Stimulated activated CD8-positive, alpha-beta memory T cell treated with anti-CD3 and anti-CD28 coated beads, Interleukin-12 subunit alpha, Interleukin-12 subunit beta, amount 100 ng/mL, for 24 hours (primary cell): ENCODE data around the gene KIAA1958.

Source experiments
- DNase-seq: peaks from one replicate; pipeline ENCODE4 v3.0.0-alpha.2; 2020; ENCODE audit errors: extremely low read depth

Gene KIAA1958

DNA sequence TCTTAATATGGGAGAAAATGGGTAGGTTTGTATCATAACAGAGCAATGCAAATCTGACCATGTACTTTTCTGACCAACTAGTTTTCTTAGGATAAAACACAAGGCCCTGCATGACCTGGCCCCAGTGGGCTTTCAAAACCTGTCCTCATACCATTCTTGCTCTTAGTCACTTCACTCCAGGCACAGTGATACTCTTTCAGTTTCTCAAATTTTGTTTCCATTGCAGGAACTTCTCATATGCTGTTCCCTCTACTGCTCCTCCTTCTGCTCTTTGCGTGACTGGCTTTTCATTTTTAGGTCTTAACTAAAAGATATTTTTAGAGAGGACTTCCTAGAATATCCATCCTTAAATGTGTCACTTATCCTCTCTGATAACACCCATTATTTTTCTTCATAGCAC lies 118.9 kb downstream of the KIAA1958 start:
- no peak for DNase-seq

DNA sequence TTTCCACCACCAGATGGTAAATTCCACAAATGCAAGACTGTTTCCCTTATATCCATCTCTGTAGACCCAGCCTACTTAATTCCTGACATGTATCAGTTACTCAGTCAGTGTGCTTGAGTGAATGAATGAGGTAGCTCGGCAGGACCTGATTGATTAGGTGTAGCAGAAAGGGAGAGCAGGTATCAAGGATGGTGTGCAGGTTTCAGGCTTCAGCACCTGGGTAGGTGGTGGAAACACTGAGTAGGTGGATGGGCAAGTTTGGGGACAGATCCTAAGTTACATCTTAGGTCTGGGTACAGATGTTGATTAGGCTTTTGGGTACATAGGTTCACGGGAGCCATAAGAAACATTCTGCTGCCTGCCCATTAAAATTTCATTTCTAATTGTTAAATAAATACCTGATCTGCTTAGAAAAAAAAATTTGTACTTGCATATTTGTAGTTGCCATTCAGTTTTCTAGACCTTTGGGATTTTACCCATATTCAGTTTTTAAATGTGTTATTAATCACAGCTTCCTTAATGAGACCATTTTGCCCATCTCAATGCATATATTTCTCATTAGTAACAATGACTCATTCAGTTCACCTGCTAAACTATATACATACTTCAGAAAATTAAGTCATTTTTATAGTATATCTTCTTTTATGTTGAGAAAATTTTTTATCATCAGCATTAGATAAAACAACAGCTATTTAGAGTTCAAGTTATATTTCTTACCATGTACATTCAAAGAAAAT lies 119.5 kb downstream of the KIAA1958 start:
- DNase-seq: no peak

DNA sequence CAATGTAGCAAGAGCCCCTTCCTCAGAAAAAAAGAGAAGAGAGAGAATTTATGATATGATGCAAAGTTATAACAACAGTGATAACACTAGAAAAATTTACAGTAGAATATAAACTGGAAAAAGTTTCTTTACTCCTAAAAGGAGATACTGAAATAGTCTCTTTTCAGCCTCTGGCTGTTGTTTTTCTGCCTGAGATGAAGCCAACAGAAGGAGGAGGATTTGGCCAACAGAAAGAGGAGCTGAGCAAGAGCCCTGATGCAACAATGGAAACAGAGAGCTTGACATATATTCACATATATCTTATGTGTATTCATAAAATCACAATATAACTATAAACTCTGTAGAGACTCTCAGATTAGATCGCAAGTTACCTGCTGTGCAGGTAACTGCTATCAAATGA lies 122.2 kb downstream of the KIAA1958 start:
- no peak for DNase-seq

DNA sequence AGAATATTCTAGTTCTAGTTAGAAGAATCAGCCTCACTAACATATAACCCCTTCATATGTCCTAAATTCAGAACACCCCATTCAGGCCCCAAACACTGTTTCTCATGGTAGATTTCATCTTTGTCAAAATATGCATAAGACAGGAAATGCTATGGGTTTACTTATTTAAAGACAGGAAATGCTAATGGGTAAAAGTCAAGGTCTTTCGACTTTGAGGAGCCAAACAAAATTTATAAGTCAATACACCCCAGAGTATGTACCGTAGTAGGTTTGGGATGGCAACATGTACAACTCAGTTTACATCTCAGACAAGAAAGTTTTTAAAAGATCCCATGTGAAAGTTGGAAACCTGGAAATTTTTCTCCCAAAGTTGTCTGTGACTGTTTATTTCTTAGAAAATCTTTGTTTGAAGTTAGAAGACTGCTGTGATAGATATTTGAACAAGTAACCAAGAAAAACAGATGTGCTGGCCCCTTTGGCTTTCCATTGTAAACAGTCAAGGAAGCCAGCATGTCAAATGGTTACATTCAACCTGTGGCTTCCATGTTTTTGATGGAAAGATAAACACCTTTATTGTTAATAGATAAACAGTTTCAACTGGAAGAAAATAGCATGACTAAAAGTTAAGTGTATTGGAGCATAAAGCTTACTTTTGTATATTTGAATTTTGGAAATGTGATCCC lies 129.1 kb downstream of the KIAA1958 start:
- DNase-seq: no peak

GRCh38 chr9:112617371-112617770 lies 130.7 kb downstream of the KIAA1958 start:
- no peak for DNase-seq

DNA sequence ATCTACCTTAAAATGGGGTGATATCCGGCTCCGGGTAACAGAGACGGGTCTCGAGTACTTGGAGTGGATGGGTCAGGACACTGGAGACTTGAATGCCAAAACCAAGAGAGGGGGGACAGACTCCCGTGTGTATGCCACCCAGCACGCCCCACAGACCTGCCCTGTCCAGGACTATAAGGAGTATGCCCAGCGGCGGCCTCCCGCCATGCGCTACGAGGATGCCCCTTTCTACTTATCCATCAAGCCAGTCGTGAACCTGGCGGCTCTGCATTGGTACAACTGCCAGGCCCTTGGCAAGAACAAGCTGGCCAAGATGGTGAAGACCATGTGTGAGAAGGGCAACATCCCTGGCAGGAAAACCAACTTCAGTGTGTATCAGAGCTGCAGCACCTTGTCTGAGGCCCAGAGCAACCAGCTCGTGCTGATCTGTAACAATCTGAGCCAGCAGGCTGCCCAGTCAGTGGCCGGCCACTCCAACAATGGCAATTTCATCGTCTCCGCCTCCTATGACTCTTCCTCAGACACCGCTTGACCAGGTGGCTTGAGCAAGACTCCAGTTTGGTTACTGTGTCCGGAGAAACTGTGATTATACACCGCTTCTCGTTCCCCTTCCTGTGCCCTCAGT lies 131.9 kb downstream of the KIAA1958 start:
- no peak for DNase-seq

DNA sequence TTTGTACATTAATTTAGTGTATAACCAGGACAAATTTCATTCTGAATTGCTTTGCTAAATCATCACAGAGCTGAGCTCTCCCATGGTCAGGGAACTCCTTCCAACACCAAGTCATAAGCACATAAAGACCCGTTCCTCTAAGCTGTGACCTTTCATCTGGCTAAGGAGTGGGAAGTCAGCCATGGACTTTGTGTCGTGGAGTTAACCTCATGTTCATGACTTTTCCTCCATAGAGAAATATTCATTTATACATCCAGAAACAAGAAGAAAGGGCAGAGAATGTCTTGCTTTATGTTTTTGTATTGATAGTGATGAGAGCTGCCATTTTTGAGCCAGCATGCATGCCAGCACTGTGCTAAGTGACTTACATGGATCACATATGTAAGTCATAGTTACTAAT lies 133.8 kb downstream of the KIAA1958 start:
- no peak for DNase-seq

DNA sequence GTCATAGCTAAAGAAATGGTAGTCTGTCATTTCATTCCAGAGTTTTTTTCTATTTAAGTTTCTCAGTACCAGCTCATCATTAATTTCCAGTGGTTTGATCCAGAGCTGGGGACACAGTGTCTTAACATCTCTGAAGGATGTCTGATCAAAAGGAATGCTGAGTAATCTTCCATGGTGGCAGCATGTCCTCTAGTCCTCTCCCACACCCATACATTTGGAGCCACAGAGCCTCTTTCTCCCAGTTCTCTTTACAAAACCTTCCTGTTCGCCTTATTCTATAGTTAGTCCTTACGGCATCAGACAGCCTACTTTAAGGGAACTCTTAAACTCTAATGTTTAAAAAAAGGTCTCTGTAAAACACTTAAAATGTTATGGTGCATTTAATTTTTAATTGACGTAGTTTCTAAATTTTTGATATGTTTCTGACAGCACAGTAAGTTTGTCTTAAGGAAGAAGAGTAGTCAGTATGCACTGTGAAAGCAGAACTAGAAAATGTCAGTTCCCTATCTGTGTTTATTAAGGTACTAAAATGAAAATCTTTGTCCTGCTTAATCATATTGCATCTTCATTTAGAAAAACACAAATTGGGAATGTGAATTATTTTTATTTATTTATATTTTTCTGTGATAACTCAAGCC lies 134.5 kb downstream of the KIAA1958 start:
- DNase-seq: no peak

GRCh38 chr9:112623198-112623597 lies 136.6 kb downstream of the KIAA1958 start:
- DNase-seq: no peak

DNA sequence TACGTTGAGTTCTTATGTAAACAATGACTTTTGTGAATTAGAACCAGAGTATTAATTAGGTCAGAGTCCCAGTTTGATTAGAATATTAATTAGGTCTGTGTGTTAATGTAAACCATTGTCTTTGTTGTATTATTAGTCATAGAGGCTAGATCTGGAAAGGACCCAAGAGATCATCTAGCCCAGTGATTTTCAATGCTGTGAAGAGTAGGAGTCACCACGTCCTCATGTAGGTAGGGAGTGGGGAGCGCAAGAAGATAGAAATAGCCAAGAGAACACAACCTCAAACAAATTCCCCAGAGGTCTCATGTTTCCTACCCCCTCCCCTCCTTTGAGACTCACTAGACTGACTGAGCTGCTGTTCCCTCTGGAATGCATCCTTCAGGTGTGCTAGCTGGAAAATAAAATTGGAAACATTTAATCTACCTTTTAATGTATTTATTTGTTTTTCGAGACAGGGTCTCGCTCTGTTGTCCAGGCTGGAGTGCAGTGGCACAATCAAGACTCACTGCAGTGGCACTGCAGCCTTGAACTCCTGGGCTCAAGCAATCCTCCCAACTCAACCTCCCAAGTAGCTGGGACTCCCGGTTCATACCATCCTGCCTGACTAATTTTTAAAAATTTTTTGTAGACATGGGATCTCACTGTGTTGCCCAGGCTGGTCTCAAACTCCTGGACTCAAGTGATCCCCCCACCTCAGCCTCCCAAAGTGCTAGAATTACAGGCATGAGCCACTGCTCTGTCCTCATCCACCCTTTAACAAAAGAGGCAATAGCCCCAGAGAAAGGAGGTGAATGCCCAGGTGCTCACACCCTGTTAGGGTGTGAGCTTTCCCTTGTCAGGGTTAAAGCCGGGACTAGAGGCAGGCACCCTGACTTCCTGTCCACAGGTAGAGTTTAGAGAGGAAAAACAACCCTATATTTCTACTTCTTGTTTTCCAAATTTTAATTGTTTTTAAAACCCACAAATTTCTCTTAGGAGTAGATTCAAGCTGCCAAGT lies 138.4 kb downstream of the KIAA1958 start:
- DNase-seq: no peak

DNA sequence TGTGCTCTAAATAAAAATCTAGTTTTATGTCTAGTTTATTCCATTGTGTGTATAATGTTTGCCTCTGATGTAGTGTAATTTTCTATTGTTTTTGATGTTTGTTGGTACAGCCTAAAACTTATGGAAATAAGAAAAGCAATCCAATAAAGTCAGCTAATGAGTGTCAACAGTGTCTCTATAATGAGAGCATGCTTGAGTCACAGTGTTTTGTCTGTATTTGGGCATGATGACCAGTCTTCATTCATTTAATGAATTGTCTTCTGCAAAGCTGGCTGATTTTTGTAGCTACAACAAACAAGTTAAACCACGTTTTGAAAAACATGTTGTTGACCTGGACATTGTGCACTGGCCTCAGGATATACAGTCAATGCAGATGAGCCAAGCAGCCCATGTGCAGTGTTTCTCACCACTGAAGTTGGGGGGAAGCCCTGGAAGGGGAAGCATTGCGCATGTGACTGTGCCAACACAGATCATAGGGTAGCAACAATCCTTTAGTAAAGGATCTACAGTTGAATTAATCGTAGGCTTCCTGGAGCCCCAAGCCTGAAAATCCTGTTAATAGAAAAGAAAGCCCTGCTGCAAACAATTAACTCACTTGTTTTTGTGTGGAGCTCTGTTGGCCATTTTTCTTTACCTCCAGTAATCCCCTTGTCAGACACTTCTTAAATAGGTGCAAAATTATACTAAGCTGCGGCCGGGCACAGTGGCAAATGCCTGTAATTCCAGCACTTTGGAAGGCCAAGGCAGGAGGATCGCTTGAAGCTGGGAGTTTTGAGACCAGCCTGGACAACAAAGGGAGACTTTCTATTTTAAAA lies 143.3 kb downstream of the KIAA1958 start:
- DNase-seq: no peak

GRCh38 chr9:112631313-112632070 lies 144.9 kb downstream of the KIAA1958 start:
- no peak for DNase-seq

DNA sequence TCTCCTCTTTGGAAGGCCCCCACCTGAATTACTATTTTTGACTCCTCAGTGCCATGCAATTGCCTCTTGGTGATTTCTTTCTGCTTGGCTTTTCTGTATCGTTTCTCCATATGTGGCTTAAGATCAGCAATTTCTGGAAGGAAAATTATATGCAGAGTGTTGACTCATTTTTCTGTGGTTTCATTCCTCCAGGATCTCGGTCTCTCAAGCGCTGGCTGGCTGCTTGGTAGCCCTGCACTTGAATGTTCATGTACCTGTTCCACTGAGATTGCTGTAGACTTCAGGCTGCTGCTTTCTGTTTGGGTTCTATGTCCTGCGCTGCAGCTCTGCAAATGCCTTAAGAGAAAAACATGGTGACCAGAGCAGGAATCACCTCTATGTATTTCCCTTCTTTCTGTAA lies 153.7 kb downstream of the KIAA1958 start:
- DNase-seq: no peak

DNA sequence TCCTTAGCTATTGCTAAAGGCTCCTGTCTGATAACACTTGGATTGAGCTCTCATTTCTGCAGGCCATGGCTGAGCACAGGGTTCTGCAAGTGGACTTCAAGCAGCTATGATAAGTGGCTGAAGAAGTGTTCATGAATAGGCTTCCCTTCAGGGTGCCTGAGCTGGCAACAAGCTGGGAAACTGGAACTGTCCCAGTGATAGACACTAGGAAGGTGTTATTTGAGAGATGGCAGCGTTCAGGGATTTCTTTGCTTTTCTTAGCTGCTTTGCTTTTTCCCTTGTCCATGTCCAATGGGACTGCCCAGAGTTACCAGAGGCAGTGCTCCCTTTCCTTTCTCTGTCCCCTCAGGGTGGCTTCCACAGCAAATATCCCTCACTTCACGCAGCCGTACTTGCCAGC lies 155.5 kb downstream of the KIAA1958 start:
- no peak for DNase-seq

DNA sequence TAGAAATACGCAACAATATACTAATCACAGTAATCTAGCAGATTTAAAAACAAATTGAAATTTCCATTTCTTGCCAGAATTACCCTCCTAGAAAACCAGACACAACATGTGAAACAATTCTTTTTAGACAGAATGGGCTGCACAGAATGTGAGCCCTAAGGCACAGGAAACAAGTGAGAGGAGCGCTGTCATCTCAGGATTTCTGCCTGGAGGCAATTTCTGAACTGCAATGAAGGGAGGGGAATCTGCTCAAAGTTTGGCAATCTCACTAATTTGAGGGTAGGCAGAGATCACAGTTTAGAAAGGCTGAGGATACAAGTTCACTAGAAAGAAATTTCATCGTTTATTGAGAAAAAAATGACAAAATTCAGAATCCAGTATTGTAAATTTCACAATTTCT lies 161.0 kb downstream of the KIAA1958 start:
- DNase-seq: no peak

- DNase-seq: no peak
Observed at GRCh38 chr9:112648624-112649023, 162.0 kb downstream of the KIAA1958 start.

DNA sequence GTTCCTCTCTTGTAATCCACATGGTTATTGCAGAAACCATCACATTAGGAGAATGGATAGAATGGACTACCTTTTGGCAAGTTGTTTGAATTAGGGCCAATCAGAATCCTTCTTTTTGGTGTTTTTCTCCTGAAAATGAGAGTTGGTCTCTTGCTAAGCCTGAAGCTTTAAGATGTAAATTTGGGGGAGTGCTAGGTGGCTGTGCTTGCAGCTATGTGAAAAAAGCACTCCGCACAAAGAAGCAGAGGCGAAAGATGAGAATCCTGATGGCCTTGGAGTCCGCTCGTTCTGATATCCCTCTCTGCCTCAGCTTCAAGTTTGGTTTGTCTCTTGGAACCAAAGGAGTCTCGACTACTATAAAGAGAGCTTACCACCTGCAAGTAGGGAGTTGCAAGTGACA lies 167.7 kb downstream of the KIAA1958 start:
- DNase-seq: no peak

DNA sequence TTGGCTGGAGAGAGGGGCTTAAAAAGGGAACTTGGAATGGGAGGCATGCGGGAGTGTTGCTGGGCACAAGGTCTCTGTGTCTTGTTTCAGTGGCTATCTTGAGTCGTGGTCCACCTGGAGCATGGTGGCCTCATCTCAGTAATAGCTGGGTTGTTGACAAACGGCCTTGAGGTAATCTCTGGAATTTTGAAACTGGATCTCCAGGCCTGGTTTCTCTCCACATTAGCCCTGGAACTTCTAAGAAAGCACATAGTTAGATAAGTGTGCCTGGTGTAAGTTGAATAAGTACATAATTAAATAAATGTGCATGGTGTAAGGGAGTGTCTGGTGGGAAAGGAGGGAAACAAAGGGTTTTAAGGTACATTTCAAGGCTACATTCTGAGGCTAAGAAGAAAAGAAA lies 169.0 kb downstream of the KIAA1958 start:
- no peak for DNase-seq

- no peak for DNase-seq
Observed at GRCh38 chr9:112659906-112660305, 173.3 kb downstream of the KIAA1958 start.

DNA sequence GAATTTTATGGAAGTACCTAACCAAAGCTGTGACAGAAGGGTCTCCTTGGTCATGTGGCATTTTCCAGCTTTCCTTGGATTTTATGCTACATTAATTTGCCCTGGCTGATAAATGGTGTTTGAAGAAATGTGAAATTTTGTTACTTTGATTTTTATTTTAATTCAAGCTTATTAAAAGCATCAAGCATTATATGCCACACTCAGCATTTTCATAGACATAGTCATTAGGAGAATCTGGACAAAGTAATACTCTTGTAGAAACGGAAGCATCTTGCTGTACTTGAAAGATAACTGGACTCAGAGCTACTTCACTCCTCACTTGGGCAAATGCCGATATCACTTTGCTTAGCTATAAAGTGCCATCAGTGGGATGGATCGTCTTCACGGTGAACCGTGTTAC lies 177.1 kb downstream of the KIAA1958 start:
- DNase-seq: no peak
